Activated CD8-positive, alpha-beta memory T cell treated with anti-CD3 and anti-CD28 coated beads for 48 hours (primary cell): ENCODE results near the gene LPP.

ENCODE experiments used
- DNase-seq, 3 experiments: peaks; one replicate each; pipeline ENCODE4 v3.0.0-alpha.2; 2020; ENCODE audit warnings: low read depth in 2 of 3, low spot score in 2 of 3

The LPP gene

GRCh38 chr3:188169830-188170455 is 16.0 kb downstream of the LPP start:
- DNase-seq: no peak

GRCh38 chr3:188170461-188171459 is 16.8 kb downstream of the LPP start:
- DNase-seq: no peak

GRCh38 chr3:188171682-188172467 is 17.9 kb downstream of the LPP start:
- DNase-seq: no peak

GRCh38 chr3:188174317-188175044 is 20.5 kb downstream of the LPP start:
- no peak for DNase-seq

- DNase-seq: no peak
These were observed 22.5 kb downstream of the LPP start for GRCh38 chr3:188176476-188176875.

GRCh38 chr3:188176884-188177283 is 22.9 kb downstream of the LPP start:
- no peak for DNase-seq

- DNase-seq: no peak
These were observed 23.8 kb downstream of the LPP start for GRCh38 chr3:188177721-188178120.

- no peak for DNase-seq
These were observed 24.5 kb downstream of the LPP start for GRCh38 chr3:188178293-188178936.

- no peak for DNase-seq
These were observed 25.3 kb downstream of the LPP start for GRCh38 chr3:188179006-188179966.

- no peak for DNase-seq
These were observed 26.2 kb downstream of the LPP start for GRCh38 chr3:188180114-188180513.

- no peak for DNase-seq
These were observed 29.5 kb downstream of the LPP start for GRCh38 chr3:188183452-188183851.

- no peak for DNase-seq
These were observed 30.2 kb downstream of the LPP start for GRCh38 chr3:188184160-188184559.

- DNase-seq: no peak
These were observed 30.7 kb downstream of the LPP start for GRCh38 chr3:188184649-188185048.

GRCh38 chr3:188185717-188186251 is 31.8 kb downstream of the LPP start:
- DNase-seq: no peak

- DNase-seq: no peak
These were observed 33.1 kb downstream of the LPP start for GRCh38 chr3:188187053-188187452.

GRCh38 chr3:188188911-188189310 is 35.0 kb downstream of the LPP start:
- DNase-seq: no peak

- no peak for DNase-seq
These were observed 37.5 kb downstream of the LPP start for GRCh38 chr3:188191460-188191859.

GRCh38 chr3:188192034-188192433 is 38.1 kb downstream of the LPP start:
- DNase-seq: no peak

- no peak for DNase-seq
These were observed 40.4 kb downstream of the LPP start for GRCh38 chr3:188194332-188194731.
